HepG2 (cell line): ENCODE data around the gene PLLP. TPM values are rescaled to one million over a fixed set of nuclear protein-coding genes. Genes with fewer than 3 reads are reported as not detected.

Experiments
- ATAC-seq: fragments of 200-7000 bp; cut with Tn5 transposase; 3 replicates; pipeline ENCODE4 v1.9.1; 2020; ENCODE audit warnings: mild to moderate bottlenecking, moderate library complexity
- BruUV-seq: library from RNA; stranded (reverse); fragments of 400-500 nt; replicated peaks from 2 replicates; lab custom pipeline; 2021; lab: Mats Ljungman, UMichigan
- CTCF ChIA-PET: fragments of 300-600 bp; formaldehyde crosslinking; extraction: SDS; loops from one replicate; lab custom pipeline; 2021; ENCODE audit warnings: low total read pairs, inconsistent platforms, low intra/inter-chr PET ratio; lab: Yijun Ruan, JAX
- POLR2A ChIA-PET: fragments of 350-600 bp; sonication (Branson Sonifier 250); formaldehyde crosslinking; loops from one replicate; lab custom pipeline; 2020; ENCODE audit warnings: antibody characterized with exemption, inconsistent platforms; lab: Yijun Ruan, JAX
- DNase-seq: peaks from one replicate; pipeline ENCODE4 v3.0.0-alpha.2; 2015; ENCODE audit warnings: low spot score
- FAIRE-seq: peaks from 3 replicates; lab custom pipeline; 2011; peaks lifted over from hg19 to GRCh38; lab: Jason Lieb, UNC
- H2AFZ ChIP-seq: one replicate; pipeline ENCODE4 v1.6.1; 2011; ENCODE audit warnings: low read length, inconsistent platforms
- H3K27ac ChIP-seq: fragments of 300-600 bp; 3 replicates; pipeline ENCODE4 v1.8.0; 2011; ENCODE audit warnings: mixed run types, mild to moderate bottlenecking, mixed read lengths, low read length, inconsistent platforms; ENCODE audit not compliant: insufficient read depth; ENCODE audit errors: extremely low read length
- H3K27me3 ChIP-seq, 2 experiments: fragments of 200-600 bp in 1 of 2; 2 replicates in 1 of 2; 3 replicates in 1 of 2; pipeline versions ENCODE4 v1.6.0 to v1.8.0; 2011; ENCODE audit warnings: low read length in 2 of 2, mild to moderate bottlenecking in 2 of 2, moderate library complexity in 2 of 2, inconsistent platforms in 1 of 2; ENCODE audit not compliant: insufficient read depth in 2 of 2, control insufficient read depth in 1 of 2
- H3K36me3 ChIP-seq, 2 experiments: fragments of 200-600 bp in 1 of 2; replicated peaks in 1 of 2; 2 replicates in 1 of 2; 3 replicates in 1 of 2; pipeline versions ENCODE4 v1.5.1 to v1.8.0; 2011; ENCODE audit warnings: low read length in 2 of 2, inconsistent platforms in 1 of 2; ENCODE audit not compliant: insufficient read depth in 2 of 2, control insufficient read depth in 1 of 2
- H3K4me1 ChIP-seq: 2 replicates; pipeline ENCODE4 v1.5.1; 2012; ENCODE audit warnings: low read length, inconsistent platforms; ENCODE audit not compliant: insufficient read depth
- H3K4me2 ChIP-seq: 2 replicates; pipeline ENCODE4 v1.6.0; 2011; ENCODE audit warnings: low read depth, low read length, inconsistent platforms
- H3K4me3 ChIP-seq, 3 experiments: fragments of 200-600 bp in 1 of 3; sonication (generic), shearing (Covaris generic) in 1 of 3; replicated peaks in 1 of 3; 2 replicates each; pipeline ENCODE4 v1.5.1; 2011 to 2016; ENCODE audit warnings: low read length in 3 of 3, inconsistent platforms in 2 of 3, low read depth in 2 of 3, mild to moderate bottlenecking in 2 of 3, control low read depth in 1 of 3, mixed read lengths in 1 of 3; ENCODE audit not compliant: insufficient read depth in 1 of 3
- H3K79me2 ChIP-seq: one replicate; pipeline ENCODE4 v1.6.1; 2011; ENCODE audit warnings: low read length, inconsistent platforms; ENCODE audit not compliant: insufficient read depth
- H3K9ac ChIP-seq: 2 replicates; pipeline ENCODE4 v1.6.0; 2011; ENCODE audit warnings: mild to moderate bottlenecking, low read depth, low read length, inconsistent platforms; ENCODE audit not compliant: insufficient read depth
- H3K9me3 ChIP-seq: 2 replicates; pipeline ENCODE4 v1.5.1; 2012; ENCODE audit warnings: mild to moderate bottlenecking, low read length
- H4K20me1 ChIP-seq: 2 replicates; pipeline ENCODE4 v1.6.0; 2011; ENCODE audit warnings: inconsistent platforms, mild to moderate bottlenecking, low read length, moderate library complexity; ENCODE audit not compliant: insufficient read depth
- FIP1L1 ChIP-seq: fragments of 200-400 bp; formaldehyde crosslinking; IDR thresholded peaks from 2 replicates; pipeline ENCODE4 v1.6.1; 2018; ENCODE audit warnings: low read depth, mild to moderate bottlenecking, low read length, moderate library complexity, borderline replicate concordance; ENCODE audit not compliant: insufficient read depth
- ZNF687 ChIP-seq: sonication (generic); formaldehyde crosslinking; IDR thresholded peaks from 2 replicates; pipeline ENCODE4 v1.5.1; 2020; ENCODE audit warnings: mild to moderate bottlenecking, missing genetic modification reagents, moderate library complexity
- WGBS: methylation state at CpG from one replicate; pipeline ENCODE4 v1.1.6; 2017; ENCODE audit warnings: low lambda C conversion rate; 5-methylcytosine and 5-hydroxymethylcytosine counted together
- in situ Hi-C: cut with HindIII; loops from 2 replicates; pipeline ENCODE4 v1.10.0; 2017; ENCODE audit warnings: low pct_unique_long_range_greater_than_20kb; ENCODE audit not compliant: extremely low pct_ligation_motif_present
- intact Hi-C: fragments of 100-400 bp; cut with micrococcal nuclease; formaldehyde crosslinking; loops from one replicate; pipeline ENCODE4 v1.10.0; 2022; ENCODE audit not compliant: unreplicated experiment
- polyA plus RNA-seq, 8 experiments: library from polyadenylated mRNA; depleted of rRNA in 3 of 8; stranded (reverse) in 7 of 8; unstranded in 1 of 8; fragments of >200 nt; fragmentation: Illumina TruSeq in 4 of 8; extraction: Trizol in 4 of 8; gene quantifications; 2 replicates each; pipeline versions ENCODE4 v1.2.1 to v1.2.3, GENCODE V29; 2011 to 2016; ENCODE audit warnings: low read depth in 4 of 8, missing spikeins in 1 of 8, mixed read lengths in 1 of 8; ENCODE audit not compliant: insufficient read depth in 1 of 8
- total RNA-seq, 5 experiments: library from RNA; depleted of rRNA; stranded (reverse); fragments of >200 nt; fragmentation: Illumina TruSeq; extraction: Trizol; gene quantifications; 2 replicates each; pipeline ENCODE4 v1.2.3, GENCODE V29; 2016; ENCODE audit warnings: low read depth in 1 of 5

The PLLP gene
- total and polyA plus RNA-seq, 2 of the 13 experiments (the other 11 are each of a cell fraction or from before 2014, with no cell fraction given): 60.6 to 127 TPM

DNA sequence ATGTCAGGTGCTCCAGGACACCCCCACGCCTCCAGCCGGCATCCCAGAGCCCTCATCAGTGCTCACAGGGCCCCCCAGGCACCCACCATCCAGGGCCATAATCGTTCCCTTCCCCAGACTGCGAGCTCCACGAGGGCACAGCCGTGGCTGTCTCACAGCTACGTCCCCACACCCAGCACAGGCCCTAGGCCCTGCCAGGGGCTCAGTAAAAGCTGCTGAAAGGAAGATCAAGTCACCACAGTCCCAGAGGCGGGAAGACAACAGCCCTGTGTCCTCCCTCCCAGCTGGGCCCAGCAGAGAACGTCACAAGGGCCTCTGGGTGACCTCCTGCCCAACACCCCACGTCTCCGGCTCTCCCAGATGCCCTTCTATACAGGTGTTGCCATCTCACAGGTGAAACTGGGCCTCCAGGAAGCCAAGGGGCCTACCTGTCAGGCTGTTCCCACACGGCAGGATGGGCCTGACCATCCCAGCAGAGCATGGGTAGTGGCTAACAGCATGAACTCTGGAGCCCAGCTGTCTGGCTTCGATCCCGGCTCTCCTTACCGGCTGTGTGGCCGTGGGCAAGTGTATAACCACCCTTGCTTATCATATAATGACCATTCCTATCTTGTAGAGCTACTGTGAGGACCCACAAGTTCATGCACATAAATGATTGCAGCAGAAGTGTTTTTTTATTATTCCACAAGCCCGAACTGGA lies 21.5 kb downstream of the PLLP start:
- Histone ChIP-seq H3K79me2 (peaks cover 8% of the 10 kb centered on the region), H3K4me2 (0 out of 2 replicates have a peak overlapping the region, but pooled peaks have one; percentile 18), H3K9me3 (no peaks in the 10 kb centered on the region), H3K27me3 (no peaks in the 10 kb centered on the region), H4K20me1 (peaks cover 5% of the 10 kb centered on the region), H3K36me3 (peaks cover 26 to 48% of the 10 kb centered on the region in 2 experiments; a peak in 4 of 5 replicates), H3K9ac (no peak overlapping the region), H3K4me1 (peaks cover 21% of the 10 kb centered on the region), H2AFZ (no peak overlapping the region), H3K27ac (no peak overlapping the region), H3K4me3 (peak overlapping the region in 1 of 3 experiments; percentile 21; a peak in 1 of 6 replicates)
- TF ChIP-seq FIP1L1 (no peak), ZNF687 (CRISPR knock-in tag) (peak; percentile 21; the same call in 1 of the 2 replicates)
- FAIRE-seq: no peak
- BruUV-seq: no TSS peak
- ChIA-PET POLR2A (interaction anchor here (1.7 to 3.1 kb wide), 2 partner anchors 10 to 18 kb away, joined by 4 to 11 read pairs; partner anchors contain the start of gene ARL2BP), CTCF (no interaction called here)
- no peak for ATAC-seq
- no peak for DNase-seq
- intact Hi-C loops: no loop called here
- in situ Hi-C loops: no loop called here
- WGBS: 88% methylated on average over 13 of the region's 17 CpGs
